ENCODE results near the gene MICOS13. TPM values are rescaled to one million over a fixed set of nuclear protein-coding genes. Genes with fewer than 3 reads are reported as not detected.

Gene MICOS13
- total RNA-seq, 3 donors from 2014 or later, result 90.0 to 107 (median 103) TPM

DNA sequence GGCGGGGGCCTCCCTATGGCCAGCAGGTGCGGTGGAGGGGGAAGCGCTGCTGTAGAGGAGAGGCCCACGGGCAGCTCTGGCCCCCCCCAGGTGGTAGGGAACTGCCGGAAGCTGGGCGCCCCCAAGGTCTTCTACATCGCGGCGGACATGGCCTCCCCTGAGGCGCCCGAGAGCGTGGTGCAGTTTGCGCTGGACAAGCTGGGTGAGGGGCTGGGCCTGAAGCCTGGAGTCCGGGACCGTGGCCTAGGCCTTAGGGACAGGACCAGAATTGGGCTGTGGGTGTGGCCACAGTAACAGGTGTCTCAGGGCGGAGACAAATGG is 6.0 kb upstream of the MICOS13 start:
- peaks cover 25% of the 10 kb centered on the region for H3K4me1 Mint-ChIP-seq (ENCODE audit: low read depth)
- no peaks in the 10 kb centered on the region for H3K9me3 Mint-ChIP-seq
- DNase-seq (no peak), ATAC-seq (no peak)
- no peaks in the 10 kb centered on the region for H3K27me3 Mint-ChIP-seq (ENCODE audit: low read depth)
- H3K4me3 Mint-ChIP-seq, result peak overlapping the region; percentile 76
- H3K36me3 Mint-ChIP-seq (ENCODE audit: insufficient read depth), result peaks cover 9% of the 10 kb centered on the region

DNA sequence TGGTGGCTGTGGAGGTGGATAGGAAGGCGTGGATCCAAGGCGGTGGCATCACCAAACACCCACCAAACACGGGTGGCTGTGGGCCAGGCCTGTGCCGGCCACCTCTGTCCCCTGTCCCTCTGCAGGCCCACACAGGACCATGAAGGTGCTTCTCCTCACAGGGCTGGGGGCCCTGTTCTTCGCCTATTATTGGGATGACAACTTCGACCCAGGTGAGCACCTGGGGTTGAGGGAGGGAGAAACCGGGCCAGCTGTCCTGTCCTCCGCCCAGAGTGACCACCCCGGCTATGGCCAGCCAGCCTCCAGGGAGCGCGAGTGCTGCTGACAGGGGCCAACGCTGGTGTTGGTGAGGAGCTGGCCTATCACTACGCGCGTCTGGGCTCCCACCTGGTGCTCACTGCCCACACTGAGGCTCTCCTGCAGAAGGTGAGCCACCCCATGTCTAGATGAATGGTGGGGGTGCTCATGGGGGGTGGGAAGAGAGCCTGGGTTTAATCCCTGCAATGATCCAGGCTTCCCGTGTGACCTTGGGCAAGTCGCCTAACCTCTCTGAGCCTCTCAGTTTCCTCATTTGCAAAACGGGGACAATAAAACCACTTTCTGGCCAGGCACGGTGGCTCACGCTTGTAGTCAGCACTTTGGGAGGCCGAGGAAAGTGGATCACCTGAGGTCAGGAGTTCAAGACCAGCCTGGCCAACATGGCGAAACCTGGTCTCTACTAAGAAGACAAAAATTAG is 4.5 kb upstream of the MICOS13 start:
- DNase-seq (no peak), ATAC-seq (no peak)
- Mint-ChIP-seq H3K4me1 (ENCODE audit: low read depth) (peaks cover 27% of the 10 kb centered on the region), H3K27me3 (ENCODE audit: low read depth) (no peaks in the 10 kb centered on the region), H3K36me3 (ENCODE audit: insufficient read depth) (no peaks in the 10 kb centered on the region), H3K4me3 (no peak overlapping the region), H3K9me3 (no peaks in the 10 kb centered on the region)

DNA sequence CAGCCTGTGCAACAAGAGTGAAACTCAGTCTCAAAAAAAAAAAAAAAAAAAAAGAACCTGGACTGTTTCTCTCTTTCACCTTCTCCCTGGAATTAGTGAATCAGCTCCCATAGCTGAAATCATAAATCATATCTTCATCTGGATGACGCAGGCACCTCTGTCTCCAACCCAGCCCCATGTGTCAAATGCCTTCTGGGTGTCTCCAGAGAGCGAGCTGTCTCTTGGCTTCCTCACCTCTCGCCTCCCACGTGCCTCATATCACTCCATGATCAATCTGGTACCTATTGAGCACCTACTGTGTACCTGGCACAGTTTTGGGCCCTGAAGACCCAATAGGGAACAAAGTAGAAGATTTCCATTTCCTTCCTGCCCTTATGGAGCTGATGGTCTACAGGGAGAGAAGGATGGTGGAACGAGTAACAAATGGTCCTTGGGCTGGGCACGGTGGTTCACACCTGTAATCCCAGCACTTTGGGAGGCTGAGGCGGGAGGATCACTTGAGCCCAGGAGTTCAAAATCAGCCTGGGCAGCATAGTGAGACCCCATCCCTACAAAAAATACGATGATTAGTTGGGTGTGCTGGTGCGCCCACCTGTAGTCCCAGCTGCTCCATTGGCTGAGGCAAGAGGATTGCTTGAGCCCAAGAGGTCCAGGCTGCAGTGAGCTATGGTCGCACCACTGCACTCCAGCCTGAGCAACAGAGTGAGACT is 3.0 kb upstream of the MICOS13 start:
- H3K4me1 Mint-ChIP-seq (ENCODE audit: low read depth), result peaks cover 30% of the 10 kb centered on the region
- DNase-seq (no peak), ATAC-seq (no peak)
- H3K9me3 Mint-ChIP-seq, result no peaks in the 10 kb centered on the region
- H3K27me3 Mint-ChIP-seq (ENCODE audit: low read depth), result no peaks in the 10 kb centered on the region
- H3K36me3 Mint-ChIP-seq (ENCODE audit: insufficient read depth), result peaks cover 4% of the 10 kb centered on the region
- no peak overlapping the region for H3K4me3 Mint-ChIP-seq

DNA sequence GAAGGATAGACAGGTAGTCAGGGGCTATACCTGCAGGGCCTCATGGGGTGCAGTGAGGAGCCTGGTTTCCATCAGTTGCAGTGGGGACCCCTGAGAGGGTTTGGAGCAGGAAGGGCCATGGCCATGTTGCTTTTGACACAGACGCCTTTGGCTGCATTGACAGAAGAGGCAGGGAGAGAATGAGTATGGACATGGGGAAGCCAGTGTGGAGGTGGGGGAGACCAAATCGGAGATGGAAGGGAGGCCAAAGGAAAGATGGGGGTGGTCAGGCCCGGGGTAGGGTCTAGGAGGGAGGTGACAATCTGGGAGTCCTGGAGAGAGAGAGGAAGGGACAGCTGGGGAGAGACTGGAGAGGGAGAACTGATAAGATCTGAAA is 1.8 kb upstream of the MICOS13 start:
- Mint-ChIP-seq H3K9me3 (no peaks in the 10 kb centered on the region), H3K4me3 (peak overlapping the region; percentile 77), H3K27me3 (ENCODE audit: low read depth) (no peaks in the 10 kb centered on the region), H3K4me1 (ENCODE audit: low read depth) (peaks cover 27% of the 10 kb centered on the region), H3K36me3 (ENCODE audit: insufficient read depth) (peaks cover 4% of the 10 kb centered on the region)
- ATAC-seq (no peak), DNase-seq (no peak)

DNA sequence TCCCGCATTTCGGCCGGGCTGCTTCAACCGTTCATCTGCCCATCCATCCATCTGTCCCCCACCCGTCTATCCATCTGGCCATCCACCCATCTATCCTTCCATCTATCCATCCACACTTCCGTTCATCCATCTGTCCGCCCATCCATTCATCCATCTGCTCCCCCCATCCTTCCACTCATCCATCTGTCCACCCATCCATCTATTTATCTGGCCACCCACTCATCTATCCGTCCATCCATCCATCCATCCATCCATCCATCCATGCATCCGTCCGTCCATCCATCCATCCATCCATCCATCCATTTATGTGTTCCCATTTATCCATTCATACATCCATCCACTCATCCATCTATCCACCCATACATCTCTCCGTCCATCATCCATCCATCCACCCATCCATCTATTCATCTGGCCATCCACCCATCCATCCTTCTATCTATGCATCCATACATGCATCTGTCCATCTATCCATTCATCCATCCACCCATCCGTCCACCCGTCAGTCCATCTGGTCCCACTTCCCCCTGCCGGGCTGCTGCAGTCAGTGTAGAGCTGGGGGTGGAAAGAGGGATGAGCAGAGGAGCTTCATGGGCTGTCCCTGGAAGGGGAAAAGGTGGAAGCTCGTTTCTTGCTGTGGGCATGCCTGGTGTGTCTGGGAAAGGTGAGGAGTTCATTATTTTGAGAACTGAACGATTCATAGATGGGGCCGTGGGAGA is 1.2 kb upstream of the MICOS13 start:
- no peaks in the 10 kb centered on the region for H3K27me3 Mint-ChIP-seq (ENCODE audit: low read depth)
- peaks cover 4% of the 10 kb centered on the region for H3K36me3 Mint-ChIP-seq (ENCODE audit: insufficient read depth)
- DNase-seq, result no peak
- H3K4me3 Mint-ChIP-seq, result peak overlapping the region; percentile 77
- no peaks in the 10 kb centered on the region for H3K9me3 Mint-ChIP-seq
- no peak for ATAC-seq
- H3K4me1 Mint-ChIP-seq (ENCODE audit: low read depth), result peaks cover 27% of the 10 kb centered on the region

DNA sequence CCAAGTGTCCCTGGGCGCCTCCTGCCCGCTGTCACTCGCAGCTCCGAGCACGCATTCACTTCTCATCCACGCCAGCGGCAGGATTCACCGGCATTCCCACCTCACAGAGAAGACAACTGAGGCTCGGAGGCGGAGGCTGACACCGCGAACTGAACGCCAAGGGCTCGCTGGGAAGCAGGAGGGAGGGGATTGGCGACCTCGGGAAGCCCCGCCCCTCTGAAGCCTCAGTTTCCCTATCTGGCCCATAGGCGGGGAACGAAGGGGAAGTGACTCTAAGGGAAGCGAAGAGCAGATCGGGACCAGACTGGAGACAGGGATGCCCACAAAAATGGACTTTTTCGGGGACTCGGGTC is 256 bp downstream of the MICOS13 start:
- no peak for DNase-seq
- peaks cover 25% of the 10 kb centered on the region for H3K4me1 Mint-ChIP-seq (ENCODE audit: low read depth)
- peak; percentile 1 for ATAC-seq
- no peaks in the 10 kb centered on the region for H3K27me3 Mint-ChIP-seq (ENCODE audit: low read depth)
- H3K9me3 Mint-ChIP-seq, result no peaks in the 10 kb centered on the region
- peaks cover 4% of the 10 kb centered on the region for H3K36me3 Mint-ChIP-seq (ENCODE audit: insufficient read depth)
- peak overlapping the region; percentile 98 for H3K4me3 Mint-ChIP-seq

DNA sequence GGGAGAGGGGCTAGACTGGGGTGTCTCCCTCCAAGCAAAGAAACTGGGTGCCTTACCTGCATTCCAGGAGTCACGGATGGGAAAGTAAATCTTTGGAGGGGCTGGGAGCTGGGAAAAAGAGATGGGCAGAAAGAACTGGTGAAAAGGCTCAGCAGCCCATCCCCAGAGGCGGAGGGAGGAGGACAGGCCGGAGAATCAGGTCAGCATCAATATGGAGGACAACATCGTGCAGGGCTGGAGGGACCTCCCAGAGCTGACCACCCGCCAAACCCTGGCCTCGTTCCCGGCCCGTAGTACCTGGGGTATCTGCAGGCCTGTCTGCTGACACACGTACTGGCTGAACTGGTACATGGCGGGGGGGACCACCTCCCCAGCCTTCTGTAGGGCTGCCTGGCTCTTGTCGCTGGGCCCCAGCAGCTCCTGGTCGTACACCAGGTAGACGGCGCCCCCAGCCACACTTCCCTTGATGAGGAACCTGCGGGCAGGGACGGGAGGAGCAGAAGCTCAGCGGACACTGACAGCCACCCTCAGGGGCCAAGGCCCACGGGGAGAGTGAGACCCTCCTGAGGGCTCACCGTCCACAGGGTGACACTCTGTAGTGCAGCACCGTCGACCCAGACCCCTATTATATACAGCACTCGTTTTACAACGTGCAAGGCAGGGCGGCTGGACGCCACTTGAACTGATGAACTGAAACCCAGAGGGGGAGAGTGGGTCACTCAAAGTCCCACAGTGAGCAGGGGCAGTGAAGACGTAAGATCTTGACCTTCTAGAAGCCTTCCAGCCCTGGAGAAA is 830 bp downstream of the MICOS13 start:
- DNase-seq (no peak), ATAC-seq (no peak)
- H3K4me1 Mint-ChIP-seq (ENCODE audit: low read depth), result peaks cover 25% of the 10 kb centered on the region
- H3K4me3 Mint-ChIP-seq, result peak overlapping the region; percentile 98
- no peaks in the 10 kb centered on the region for H3K9me3 Mint-ChIP-seq
- peaks cover 4% of the 10 kb centered on the region for H3K36me3 Mint-ChIP-seq (ENCODE audit: insufficient read depth)
- H3K27me3 Mint-ChIP-seq (ENCODE audit: low read depth), result no peaks in the 10 kb centered on the region

DNA sequence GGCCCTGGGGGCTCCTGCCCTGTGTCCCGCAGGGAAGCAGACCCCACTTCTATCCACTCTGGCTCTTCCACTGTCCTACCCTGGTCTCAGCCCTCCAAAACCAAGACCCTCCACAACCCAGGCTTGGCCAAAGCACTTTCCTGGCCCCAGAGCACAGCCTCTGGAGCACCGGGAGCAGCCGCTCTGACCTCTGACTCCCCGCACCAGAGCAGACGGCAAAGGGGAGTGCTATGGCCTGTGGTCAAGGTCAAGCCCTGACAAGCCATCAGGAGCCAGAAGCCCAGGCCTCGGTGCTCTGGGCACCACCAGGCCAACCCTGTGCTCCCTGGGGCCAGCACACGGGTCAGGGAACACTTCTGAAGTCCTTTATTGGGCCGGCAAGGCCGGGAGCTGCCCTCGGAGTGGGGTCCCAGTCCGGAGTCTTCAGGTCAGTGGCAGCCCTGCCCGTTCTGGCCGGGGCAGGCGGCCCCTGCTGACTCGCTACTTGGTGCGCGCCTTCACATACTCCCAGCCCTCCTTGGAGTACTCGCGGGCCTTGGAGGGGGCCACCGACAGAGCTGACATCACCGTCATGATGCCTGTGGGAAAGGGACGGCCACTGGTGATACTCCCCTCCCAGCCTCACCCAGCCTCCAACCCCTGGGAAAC is 2.1 kb downstream of the MICOS13 start:
- Mint-ChIP-seq H3K4me3 (no peak overlapping the region), H3K27me3 (ENCODE audit: low read depth) (no peaks in the 10 kb centered on the region), H3K4me1 (ENCODE audit: low read depth) (peaks cover 23% of the 10 kb centered on the region), H3K36me3 (ENCODE audit: insufficient read depth) (peaks cover 4% of the 10 kb centered on the region), H3K9me3 (no peaks in the 10 kb centered on the region)
- ATAC-seq (no peak), DNase-seq (no peak)

DNA sequence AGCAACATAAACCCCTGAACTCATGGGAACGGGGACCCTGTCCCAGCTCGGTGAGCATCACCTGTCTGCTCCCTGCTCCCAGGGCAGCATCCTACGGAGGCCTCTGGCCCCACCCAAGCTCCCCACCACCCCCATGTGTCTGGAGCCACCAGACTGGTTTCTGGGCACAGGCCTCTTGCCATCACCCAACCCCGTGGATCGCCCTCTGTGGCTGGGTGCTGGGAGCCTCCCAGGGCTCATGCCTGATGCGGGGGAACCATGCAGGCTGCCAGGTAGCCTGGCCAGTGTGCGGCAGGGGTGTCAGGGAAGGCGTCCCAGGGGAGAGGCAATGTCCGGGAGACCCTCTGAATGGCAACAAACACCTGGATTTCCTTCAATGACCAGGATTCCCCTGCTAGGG is 2.7 kb downstream of the MICOS13 start:
- Mint-ChIP-seq H3K9me3 (no peaks in the 10 kb centered on the region), H3K4me1 (ENCODE audit: low read depth) (peaks cover 22% of the 10 kb centered on the region), H3K27me3 (ENCODE audit: low read depth) (no peaks in the 10 kb centered on the region), H3K36me3 (ENCODE audit: insufficient read depth) (peaks cover 4% of the 10 kb centered on the region), H3K4me3 (no peak overlapping the region)
- DNase-seq, result no peak
- no peak for ATAC-seq

DNA sequence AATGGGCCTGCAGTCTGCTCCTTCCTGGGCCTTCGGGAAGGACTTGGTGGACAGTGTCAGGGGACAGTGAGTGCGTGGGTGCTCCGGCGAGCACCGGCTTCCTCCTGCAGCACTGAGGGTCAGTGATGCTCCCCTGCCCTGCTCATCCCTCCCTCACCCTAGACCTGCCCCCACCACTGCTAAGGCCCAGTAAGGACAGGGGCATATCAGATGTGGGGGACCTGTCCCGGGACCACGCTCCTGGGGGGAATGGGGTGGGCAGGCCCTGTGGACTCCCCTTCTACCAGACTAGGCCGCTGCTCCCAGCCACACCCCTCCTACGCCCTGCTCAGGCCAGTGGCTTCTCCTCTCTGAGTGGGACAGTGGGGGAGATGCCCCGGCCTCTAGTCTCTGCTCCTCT is 3.2 kb downstream of the MICOS13 start:
- Mint-ChIP-seq H3K36me3 (ENCODE audit: insufficient read depth) (peaks cover 4% of the 10 kb centered on the region), H3K4me1 (ENCODE audit: low read depth) (peaks cover 19% of the 10 kb centered on the region), H3K9me3 (no peaks in the 10 kb centered on the region), H3K4me3 (no peak overlapping the region), H3K27me3 (ENCODE audit: low read depth) (no peaks in the 10 kb centered on the region)
- DNase-seq (no peak), ATAC-seq (no peak)

DNA sequence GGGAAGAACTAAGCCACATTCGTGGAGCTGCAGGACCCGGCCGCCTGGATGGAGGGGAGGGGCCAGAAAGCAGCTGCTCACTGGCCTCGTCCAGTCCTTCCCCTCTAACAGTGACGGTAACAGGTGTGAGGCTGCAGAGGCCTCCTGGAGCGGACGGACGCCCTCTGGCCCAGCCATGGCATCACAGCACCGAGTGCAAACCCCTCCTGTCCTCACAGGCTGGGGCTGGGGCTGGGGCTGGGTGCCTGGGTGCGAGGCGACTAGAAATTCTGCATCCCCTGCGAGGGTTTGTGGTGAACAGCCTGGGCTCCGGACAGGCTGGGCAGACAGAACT is 3.6 kb downstream of the MICOS13 start:
- DNase-seq (no peak), ATAC-seq (no peak)
- H3K36me3 Mint-ChIP-seq (ENCODE audit: insufficient read depth), result peaks cover 4% of the 10 kb centered on the region
- peaks cover 15% of the 10 kb centered on the region for H3K4me1 Mint-ChIP-seq (ENCODE audit: low read depth)
- H3K4me3 Mint-ChIP-seq, result no peak overlapping the region
- no peaks in the 10 kb centered on the region for H3K27me3 Mint-ChIP-seq (ENCODE audit: low read depth)
- H3K9me3 Mint-ChIP-seq, result no peaks in the 10 kb centered on the region

DNA sequence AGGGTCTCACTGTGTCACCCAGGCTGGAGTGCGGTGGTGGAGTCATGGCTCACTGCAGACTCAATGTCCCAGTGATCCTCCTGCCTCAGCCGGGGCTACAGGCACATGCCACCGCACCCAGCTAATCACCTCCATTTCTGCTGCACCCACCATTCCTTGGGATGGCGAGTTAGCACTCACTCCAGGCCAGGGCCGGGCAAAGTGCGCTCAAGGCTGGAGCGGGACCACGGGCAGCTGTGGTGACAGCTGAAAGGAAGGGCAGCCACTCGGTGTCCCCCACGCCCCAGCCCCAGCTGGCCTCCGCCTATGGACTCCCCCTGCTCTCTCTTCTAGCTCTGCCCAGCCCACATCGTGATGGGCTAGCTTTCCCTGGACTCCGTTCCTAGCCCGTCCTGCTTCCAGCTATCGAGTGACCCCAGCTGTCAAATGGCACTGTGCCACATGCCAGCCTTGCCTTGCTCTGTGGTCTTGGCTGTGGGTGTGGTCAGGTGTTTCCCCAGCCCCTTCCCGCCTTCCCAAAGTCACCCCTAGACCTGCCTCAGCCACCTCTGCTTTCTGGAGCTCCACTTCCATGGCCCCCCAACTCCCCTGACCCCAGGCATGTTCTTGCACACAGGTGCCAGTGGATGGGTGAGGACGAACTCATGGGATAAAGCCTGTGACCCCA is 4.1 kb downstream of the MICOS13 start:
- no peaks in the 10 kb centered on the region for H3K27me3 Mint-ChIP-seq (ENCODE audit: low read depth)

DNA sequence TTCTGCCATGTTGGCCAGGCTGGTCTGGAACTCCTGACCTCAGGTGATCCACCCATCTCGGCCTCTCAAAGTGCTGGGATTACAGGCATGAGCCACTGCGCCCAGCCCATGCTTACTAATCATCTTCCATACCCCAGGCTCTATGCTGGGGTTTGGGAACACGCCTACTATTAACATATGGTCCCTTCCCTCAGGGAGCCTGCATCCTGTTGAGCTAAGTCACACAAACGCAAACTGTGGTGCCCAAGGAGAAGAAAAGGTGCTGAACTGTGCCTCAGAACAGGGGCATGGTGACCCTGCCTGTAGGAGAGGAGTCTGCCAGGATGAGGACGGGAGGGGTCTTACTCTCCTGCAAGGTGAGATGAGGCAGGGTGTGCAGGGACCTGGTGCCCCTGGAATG is 5.6 kb downstream of the MICOS13 start:
- Mint-ChIP-seq H3K4me3 (no peak overlapping the region), H3K36me3 (ENCODE audit: insufficient read depth) (peaks cover 4% of the 10 kb centered on the region), H3K9me3 (no peaks in the 10 kb centered on the region), H3K27me3 (ENCODE audit: low read depth) (no peaks in the 10 kb centered on the region), H3K4me1 (ENCODE audit: low read depth) (peaks cover 6% of the 10 kb centered on the region)
- DNase-seq (no peak), ATAC-seq (no peak)

More for the DNA sequence above, 4.1 kb downstream of the MICOS13 start:
- Mint-ChIP-seq H3K4me1 (ENCODE audit: low read depth) (peaks cover 10% of the 10 kb centered on the region), H3K9me3 (no peaks in the 10 kb centered on the region), H3K36me3 (ENCODE audit: insufficient read depth) (peaks cover 4% of the 10 kb centered on the region), H3K4me3 (no peak overlapping the region)
- DNase-seq (no peak), ATAC-seq (no peak)

DNA sequence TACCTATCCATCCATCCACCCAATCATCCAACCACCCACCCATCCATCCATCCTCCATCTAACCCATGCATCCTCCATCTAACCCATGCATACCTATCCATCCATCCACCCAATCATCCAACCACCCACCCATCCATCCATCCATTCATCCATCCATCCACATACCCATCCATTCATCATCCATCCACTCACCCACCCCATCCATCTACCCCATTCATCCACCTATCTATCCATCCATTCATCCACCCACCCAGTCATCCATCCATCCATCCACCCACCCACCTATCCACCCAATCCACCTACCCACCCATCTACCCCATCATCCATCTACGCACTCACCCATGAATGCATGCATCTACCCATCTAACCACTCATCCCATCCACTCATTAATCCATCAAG is 6.6 kb downstream of the MICOS13 start:
- DNase-seq, result no peak
- H3K9me3 Mint-ChIP-seq, result no peaks in the 10 kb centered on the region
- H3K4me1 Mint-ChIP-seq (ENCODE audit: low read depth), result no peaks in the 10 kb centered on the region
- H3K36me3 Mint-ChIP-seq (ENCODE audit: insufficient read depth), result peaks cover 3% of the 10 kb centered on the region
- no peaks in the 10 kb centered on the region for H3K27me3 Mint-ChIP-seq (ENCODE audit: low read depth)
- ATAC-seq, result no peak
- no peak overlapping the region for H3K4me3 Mint-ChIP-seq
